Measurements from ENCODE around the gene HS3ST5.

Gene HS3ST5

DNA sequence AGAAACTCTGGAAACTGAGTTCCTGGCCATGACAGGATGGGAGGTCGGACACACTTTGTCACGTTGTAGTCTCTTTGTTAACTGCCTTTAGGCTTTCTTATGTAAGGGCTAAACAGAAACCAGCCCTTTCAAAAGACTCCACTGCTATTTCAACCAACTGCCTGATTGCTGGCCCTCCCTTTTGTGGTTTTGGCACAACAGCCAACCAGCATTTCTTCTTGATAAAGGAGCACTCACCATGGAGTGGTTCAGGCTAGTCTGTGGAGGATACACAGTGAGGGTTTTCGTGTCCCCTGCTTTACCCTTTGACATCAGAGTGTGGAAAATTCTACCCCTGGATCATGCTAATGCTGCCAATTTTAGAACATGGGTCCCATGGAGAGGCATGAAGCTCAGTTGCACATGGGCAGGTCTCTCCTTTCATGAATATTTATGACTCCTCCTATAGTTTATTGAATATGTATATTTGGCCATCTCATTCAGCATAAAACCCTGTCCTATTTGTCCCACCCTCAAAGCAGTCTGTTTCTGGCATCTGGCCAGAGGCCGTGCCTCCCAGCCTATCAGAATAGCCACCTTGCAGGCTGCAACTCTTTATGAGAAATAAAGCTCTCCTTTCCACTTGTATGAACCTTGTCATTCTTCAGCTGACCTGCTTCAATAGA is 148.3 kb downstream of the HS3ST5 start:
- DNase-seq (ENCODE audit: low spot score), result no peak

DNA sequence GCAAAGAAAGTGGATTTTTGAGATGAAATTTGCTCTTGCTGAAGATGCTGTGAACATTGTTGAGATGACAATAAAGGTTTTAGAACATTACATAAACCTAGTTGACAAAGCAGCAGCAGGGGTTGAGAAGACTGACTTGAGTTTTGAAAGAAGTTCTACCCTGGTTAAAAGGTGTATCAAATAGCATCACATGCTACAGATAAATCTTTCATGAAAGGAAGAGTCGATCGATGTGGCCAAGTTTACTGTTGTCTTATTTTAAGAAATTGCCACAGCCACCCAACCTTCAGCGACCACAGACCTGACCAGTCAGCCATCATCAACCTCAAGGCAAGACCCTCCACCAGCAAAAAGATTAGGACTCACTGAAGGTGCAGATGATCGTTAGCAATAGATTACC is 155.3 kb downstream of the HS3ST5 start:
- no peak for DNase-seq (ENCODE audit: low spot score)

DNA sequence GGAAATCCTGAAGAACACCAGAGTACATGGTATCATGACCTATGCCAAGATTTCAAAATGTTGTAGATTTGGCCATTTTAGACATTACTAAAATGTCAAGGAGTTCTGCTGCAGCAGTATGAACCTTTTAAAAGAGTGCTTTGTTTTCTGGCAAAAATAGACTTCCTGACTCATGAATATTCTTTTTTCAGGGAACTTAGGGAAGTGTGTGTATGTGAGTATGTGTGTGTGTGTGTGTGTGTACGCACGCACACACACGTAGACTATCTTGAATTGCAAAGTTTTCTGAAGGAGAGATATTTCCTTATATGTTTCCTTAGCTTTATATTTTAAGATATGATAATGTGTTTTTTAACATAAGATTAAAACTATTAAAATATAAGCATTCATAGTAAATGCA is 161.2 kb downstream of the HS3ST5 start:
- DNase-seq (ENCODE audit: low spot score), result no peak

DNA sequence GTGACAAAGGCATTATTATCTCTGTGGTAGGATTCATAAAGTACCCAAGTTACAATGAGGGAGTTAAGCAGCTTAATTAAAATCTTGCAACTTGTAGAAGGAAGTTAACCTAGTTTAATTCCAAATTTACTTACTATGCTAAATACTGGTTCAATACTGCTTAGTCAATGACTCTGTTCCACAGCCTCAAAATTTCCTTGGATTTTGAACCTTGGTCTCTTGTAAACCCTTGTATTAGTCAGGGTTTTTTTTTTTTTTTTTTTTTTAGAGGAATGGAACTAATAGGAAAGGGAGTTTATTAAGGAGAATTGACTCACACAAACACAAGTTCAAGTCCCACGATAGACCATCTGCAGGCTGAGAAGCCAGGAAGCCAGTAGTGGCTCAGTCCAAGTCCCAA is 163.4 kb downstream of the HS3ST5 start:
- DNase-seq (ENCODE audit: low spot score), result no peak

DNA sequence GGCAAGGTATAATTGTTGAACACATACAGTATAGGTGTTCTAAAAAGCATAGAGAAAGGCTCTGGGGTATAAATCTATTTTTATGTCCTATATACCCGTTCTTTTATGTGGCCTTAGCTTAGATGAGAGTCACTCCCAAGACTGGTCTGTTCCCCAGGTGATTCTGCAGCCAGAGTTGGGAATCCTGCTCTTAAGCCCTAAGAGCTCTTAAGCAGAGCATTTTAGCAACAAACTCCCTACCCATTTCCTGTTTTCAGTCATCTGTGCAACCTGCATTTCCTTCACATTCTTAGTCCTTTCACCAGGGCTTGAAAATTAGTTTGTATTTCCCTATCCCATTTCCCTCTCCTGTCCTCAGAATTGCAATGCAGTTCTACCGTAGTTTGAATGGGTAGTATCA is 166.1 kb downstream of the HS3ST5 start:
- DNase-seq (ENCODE audit: low spot score), result no peak

DNA sequence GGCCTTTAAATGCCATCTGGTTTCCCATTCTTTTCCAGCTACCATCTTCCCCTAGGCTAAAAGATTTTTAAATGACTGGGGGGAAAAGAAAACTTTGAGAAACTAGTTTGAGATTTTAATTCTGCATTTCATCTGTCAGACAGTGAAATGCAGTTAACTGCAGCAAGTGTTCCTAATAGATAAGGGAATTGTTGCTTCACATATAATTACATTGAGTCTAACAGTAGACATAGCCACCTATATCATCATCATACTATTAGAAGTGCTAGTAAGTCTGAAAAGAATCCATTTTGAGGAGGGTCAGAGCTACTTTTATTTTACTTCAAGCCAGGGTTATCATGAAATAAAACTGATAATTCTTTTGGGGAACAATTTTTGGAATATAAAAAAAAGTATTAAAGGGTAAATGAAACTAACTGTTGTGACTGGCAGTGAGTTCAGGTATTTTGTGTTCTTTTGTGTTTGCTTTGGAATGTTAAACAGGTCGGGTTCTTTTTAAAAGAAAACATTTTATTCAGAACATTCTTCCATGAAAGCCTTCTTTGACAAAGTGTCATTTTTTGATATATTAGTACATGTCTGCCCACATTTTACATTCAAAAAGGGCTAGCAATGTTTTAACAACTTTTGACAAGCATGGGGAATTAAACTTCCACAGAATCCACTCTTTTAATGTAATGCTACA is 170.1 kb downstream of the HS3ST5 start:
- DNase-seq (ENCODE audit: low spot score), result no peak

DNA sequence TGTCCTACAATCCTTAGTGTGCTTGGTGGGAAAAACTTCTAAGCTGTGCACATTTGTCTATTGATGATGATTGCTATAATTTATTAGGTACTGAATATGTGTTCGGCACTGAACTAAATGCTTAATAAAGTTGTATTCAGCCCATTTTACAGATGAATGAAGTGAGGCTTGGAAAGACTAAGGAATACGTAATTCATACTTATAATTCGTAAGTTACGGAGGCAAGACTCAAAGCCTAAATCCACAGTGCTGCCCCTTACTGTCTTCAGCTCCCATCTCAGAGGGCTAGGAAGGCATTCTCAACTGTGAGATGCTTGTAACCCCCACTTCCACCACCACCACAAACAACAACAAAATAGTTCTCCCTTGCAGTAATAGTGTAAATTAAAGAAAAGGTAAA is 171.3 kb downstream of the HS3ST5 start:
- no peak for DNase-seq (ENCODE audit: low spot score)

DNA sequence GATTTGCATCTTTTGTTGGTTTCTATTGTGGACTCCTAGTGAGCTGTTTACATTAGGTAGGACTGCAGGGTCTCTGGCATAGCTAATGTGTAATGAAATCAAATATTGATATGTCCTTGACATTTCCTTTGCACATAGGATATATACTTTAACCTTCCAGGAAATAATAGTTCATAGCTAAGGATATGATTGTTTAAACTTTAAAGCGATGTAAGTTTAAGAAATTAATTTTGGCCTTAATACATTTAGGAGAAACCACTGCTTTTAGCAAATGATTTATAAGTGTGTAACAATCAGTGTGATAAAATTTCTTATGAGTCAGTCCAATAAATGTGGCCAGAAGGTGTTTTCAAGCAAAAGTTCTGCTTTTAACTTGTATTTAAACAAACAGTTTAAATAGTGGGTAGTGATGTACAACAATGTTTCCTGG is 171.8 kb downstream of the HS3ST5 start:
- no peak for DNase-seq (ENCODE audit: low spot score)

DNA sequence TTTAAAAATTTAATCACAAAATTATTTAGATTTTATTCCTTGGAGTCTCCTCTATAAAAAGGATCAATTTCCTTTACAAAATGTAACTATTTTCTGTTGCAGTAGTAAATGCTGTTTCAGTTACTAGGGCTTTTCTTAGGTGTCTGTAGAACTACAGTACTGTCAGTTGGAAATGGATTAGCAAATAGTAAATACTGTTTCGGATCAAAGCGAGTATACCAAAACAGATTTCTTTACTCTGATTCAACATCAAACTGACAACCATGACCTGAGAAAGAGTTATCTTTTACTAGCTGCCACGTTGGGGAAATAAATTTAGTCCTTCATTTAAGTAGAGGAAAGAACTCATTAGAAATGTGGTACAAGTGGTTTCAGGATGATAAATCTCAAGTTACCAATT is 172.5 kb downstream of the HS3ST5 start:
- DNase-seq (ENCODE audit: low spot score), result no peak

DNA sequence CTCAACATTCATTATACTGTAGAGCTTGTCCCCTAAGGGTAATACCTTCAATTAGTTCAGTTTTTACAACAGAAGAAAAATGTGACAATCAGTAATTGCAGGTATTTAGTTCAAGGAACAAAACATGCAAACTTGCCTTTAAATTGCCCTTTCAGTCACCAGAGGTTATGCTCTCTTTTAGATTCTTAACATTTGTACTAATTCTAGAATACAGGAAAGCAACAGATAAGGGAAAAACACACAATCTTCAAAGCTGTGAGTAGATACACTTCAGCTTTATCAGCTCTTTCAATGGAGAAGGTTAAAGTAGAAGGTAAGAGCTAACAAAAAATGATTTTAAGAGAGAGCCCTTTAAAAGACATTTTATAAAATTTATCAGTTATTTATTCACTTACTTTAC is 173.1 kb downstream of the HS3ST5 start:
- no peak for DNase-seq (ENCODE audit: low spot score)

DNA sequence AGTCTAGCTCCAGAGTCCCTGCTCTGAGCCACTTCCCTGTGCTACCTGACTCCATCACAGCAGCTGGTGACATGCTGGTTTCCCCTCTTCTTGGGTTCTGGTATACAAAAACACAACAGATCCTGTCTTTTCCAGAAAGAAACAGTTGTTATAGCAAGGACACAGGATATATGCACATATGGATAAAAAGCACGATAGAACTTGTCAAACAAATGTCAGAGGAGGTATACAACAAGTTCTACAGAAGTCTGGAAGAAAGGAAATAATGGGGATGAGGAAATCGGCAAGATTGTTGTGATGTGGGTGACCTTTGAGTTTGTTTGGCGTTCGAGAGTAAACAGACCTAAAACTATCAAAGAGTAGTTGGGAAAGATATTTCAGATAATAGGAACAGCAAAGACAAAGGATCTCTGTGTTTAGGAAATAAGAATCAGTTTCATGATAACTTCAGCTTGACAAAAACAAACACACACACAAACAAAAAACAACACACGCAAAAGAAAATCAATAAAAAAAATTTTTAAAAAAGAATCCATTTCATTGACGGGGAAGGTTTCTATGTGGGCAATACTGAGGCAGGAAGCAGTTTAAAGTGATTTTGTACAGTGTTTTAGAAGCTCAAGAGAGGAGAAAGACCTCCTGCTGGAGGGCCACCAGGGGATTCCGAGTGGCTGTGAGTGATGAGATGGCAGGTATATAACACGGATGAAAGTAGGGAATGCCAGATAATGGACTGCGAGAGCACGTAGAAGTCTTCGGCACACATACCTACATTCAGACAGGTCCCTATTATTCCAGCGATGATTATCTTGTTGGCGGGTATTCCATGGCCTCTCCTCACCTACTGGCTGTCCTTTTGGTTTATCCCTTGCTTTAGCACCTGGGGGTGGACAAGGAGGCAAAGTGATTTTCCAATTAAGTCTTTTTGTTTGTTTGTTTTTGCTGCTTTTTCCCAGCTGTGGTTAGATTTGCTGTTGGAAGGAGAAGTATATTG is 174.9 kb downstream of the HS3ST5 start:
- no peak for DNase-seq (ENCODE audit: low spot score)

DNA sequence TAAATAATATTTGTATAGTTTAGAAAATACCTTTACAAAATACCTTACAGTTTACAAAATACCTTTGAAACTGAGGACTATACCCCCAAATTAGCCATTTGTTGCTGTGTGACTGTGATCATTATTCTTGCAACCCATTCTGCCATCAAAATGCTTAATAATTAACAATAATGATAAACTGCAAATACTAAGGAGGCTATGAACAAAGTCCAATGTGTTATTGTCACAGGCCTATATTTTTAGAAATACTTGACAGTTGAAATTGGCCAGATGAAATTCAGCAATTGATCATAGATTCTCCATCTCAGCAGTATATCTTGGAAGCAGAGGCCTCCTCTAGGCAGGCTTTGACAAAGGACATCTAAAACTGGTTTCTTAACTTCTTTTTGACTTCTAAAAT is 178.6 kb downstream of the HS3ST5 start:
- no peak for DNase-seq (ENCODE audit: low spot score)

DNA sequence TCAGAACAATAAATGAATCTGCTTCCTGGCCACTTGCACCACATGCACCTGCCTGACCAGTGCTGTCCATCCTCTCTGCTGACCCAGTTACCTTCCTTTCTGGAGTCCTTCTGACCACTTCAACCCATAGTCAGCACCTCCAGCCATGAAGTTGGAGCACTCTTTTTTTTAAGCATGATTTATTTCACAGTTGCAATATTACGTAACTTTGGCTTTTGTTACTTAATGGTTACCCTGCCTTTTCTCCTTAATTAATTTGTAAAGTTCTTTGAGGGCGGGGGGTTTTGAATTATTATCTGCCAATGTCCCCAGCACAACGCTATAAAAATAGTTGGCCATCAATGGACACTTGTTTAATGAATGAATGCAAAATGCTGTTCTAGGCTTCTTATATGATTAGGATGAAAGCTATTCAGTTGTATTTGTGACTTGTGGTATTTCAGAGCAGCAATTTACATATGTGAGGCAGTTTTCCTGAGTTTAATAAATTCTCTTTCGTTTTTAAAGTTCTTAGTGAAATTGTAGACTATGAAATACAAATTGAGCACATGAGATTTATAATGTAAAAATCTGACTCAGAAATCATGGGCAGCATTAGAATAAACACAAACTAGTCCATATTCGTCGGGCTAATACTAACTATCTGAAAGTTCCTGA is 180.0 kb downstream of the HS3ST5 start:
- no peak for DNase-seq (ENCODE audit: low spot score)

DNA sequence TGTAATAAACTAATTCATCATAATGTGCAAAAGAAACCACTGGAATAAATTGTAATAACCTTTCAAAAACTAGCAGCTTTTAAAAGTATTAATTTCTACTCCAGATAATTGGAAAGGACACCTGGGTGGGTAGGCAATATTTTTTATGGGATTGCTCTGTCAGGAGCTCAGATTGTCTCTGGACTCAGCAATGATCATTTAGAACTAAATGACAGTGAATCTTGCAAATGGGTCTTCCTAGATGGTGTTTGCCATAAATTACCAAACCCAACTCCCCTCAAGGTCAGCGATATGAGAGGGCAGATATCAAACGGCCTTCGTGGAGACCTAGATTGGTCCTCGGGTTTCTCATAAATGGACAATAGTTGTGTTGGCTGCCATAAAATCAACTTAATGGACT is 181.9 kb downstream of the HS3ST5 start:
- DNase-seq (ENCODE audit: low spot score), result no peak

DNA sequence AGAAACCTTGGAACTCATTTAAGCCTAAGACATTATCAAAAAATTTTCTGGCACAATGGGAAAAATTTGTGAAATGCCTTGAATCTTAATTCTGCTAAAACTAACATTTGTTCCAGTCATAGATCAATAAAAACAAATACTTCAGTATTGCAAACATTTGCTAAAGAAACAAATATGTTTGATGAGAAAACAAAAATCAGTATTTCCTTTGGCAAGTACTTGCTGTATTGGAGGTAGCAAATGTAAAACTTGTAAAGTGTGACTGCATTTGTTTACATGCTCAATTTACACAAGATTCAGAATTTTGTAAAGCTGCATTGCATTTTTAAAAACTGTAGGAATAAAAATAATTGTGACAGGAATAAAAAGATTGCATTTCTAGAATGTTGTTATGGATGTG is 183.1 kb downstream of the HS3ST5 start:
- no peak for DNase-seq (ENCODE audit: low spot score)

DNA sequence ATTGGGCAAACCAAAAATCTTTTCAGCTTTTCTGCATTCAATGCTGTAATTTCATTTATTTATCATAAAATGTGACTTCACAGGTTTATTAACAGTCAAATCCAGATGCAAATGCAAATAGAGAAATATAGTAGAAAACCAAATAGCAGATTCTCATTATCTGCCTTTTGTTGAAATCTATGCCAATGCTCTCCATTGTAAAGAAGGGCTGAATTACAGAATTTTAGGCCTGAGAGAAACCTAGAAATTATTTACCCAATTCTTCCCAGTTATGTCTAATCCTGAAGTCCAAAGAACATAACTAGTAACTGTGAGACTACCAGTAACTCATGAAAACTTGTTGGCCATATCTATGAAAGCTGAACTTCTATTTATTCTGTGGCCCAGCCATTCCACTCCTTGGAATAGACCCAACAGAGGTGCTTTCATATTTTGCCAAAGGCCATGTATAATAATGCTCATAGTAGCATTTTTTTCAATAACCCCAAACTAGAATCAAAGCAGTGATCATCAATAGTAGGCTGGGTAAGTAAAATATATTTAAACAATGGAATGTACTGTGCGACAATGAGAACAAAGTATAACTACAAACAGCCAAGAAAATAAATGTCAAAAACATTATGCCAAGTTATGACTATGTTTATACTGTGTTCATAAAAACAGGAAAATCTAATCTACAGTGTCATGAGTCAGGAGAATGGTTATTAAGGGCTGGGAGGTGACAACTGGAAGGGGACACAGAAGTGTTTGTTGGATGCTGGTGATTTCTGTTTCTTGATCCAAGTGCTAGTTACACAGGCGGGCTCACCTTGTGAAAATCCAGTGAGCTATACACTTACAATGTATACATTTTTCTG is 183.8 kb downstream of the HS3ST5 start:
- no peak for DNase-seq (ENCODE audit: low spot score)

DNA sequence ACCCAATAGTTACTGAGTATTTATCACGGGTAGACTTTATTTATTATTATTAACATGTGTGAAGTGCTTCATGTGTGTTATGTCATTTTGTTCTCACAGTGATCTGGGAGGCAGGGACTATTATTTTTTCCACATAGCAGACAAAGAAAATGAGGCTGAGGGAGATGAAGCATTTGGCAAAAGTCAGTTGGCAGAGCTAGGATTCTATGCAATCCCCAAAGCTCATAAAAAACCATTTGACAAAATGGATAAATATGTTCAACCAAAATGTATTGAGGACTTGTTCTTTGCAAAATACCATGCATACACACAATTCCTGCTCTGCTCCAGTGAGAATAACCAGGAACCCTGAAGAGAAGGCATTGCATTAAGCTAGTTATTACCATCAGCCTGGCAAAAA is 184.4 kb downstream of the HS3ST5 start:
- DNase-seq (ENCODE audit: low spot score), result no peak

DNA sequence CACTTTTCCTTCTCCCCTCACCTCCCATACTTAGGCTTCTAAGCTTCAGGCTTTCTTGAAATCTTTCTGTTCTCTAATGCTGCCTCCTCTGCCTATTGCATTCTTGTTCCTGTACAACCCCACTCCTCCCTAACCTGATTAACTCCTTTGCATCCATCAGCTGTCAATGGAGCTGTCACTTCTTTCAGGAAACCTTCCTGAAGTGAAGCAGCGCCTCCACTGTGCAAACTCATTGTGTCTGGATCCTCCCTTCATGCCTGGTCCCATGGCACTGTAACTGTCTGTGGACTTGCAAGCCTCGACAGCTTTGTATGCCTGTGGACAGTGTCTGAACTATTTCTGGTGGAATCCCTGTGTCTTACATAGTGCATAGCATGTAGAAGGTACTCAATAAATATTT is 185.0 kb downstream of the HS3ST5 start:
- DNase-seq (ENCODE audit: low spot score), result no peak

DNA sequence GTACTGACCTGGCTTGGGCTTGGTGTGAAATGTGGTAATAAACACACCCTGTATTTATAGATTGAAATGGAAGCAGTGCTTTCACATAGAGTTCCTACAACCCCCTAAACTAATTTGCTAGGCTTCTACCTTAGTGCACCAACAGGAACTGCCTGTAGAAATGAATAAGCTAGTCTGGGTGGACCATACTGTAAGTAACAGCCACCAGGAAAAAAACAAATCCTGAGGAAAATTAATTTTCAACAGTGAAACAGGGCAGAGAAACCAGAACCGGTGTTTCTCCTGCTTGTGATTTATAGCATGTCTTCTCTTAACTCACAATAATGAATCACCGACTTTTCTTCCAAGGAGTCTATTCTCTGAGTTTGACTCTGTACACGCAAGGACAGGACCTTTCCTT is 187.1 kb downstream of the HS3ST5 start:
- no peak for DNase-seq (ENCODE audit: low spot score)

DNA sequence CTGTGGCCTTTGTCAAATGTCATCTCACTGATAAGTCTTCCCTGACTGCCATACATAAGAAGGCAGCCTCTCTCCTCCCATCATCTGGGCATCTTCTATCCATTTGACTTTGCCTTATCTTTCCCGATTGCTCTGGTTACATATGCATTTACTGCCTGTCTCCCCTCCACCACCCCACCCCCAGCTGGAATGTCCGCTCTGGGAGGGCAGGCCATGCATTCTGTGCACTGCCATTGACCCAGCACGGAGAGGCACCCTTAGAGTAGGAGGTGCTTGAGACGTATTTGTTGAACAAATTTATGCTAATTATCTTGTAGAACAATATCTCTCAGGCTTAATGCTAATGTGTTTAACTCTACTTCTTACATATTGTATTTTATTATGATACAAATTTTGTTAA is 188.0 kb downstream of the HS3ST5 start:
- no peak for DNase-seq (ENCODE audit: low spot score)

DNA sequence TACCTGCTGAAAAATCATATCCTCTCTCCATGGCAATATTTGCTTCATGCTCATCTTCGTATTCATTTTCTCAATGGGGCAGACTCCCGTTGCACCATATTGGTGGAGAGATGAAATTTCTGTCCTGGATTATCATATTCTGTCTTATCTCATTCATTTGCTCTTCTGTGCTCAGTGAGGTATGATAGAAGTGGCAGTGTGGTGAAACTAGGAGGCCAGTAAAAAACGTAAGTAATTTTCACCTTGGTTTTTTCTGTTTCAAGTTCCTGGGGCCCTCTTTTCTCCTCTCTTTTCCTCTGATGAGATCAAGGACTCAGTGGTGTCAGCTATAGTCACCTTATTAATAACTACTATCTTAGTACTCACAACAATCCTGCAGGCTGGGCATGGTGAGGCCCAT is 189.4 kb downstream of the HS3ST5 start:
- no peak for DNase-seq (ENCODE audit: low spot score)

All from left forelimb (tissue), 1 donor.